H1 (cell line): ENCODE results near the gene FCN2. TPM values are rescaled to one million over a fixed set of nuclear protein-coding genes. Genes with fewer than 3 reads are reported as not detected.

Experiments used
- CTCF ChIA-PET: fragments of 300-600 bp; sonication (Branson Sonifier 250); formaldehyde crosslinking; loops from one replicate; lab custom pipeline; 2021; ENCODE audit not compliant: partially characterized antibody; lab: Charles Lee
- POLR2A ChIA-PET: fragments of 300-600 bp; sonication (Branson Sonifier 250); formaldehyde crosslinking; loops from one replicate; lab custom pipeline; 2021; ENCODE audit warnings: inconsistent platforms; ENCODE audit not compliant: partially characterized antibody; lab: Charles Lee
- DNase-seq, 2 experiments: peaks; one replicate each; pipeline versions ENCODE4 v3.0.0 to v3.0.0-alpha.2; 2010 to 2022; ENCODE audit warnings: low spot score in 2 of 2, low read depth in 1 of 2, mixed read lengths in 1 of 2
- FAIRE-seq: peaks from 2 replicates; lab custom pipeline; 2011; peaks lifted over from hg19 to GRCh38; lab: Jason Lieb, UNC
- H2AFZ ChIP-seq: 2 replicates; pipeline ENCODE4 v1.8.1; 2012; ENCODE audit warnings: low read length, inconsistent platforms
- H2AK5ac ChIP-seq: 2 replicates; pipeline ENCODE4 v1.6.1; 2013; ENCODE audit warnings: low read depth, low read length
- H2BK120ac ChIP-seq: replicated peaks from 2 replicates; pipeline ENCODE3; 2013; ENCODE audit warnings: low read depth, low read length, inconsistent platforms
- H2BK12ac ChIP-seq: 2 replicates; pipeline ENCODE4 v1.6.1; 2013; ENCODE audit warnings: low read depth, low read length
- H2BK15ac ChIP-seq: 2 replicates; pipeline ENCODE4 v1.6.1; 2013; ENCODE audit warnings: low read length
- H2BK20ac ChIP-seq: 2 replicates; pipeline ENCODE4 v1.6.1; 2013; ENCODE audit warnings: low read length
- H2BK5ac ChIP-seq: 2 replicates; pipeline ENCODE4 v1.6.1; 2013; ENCODE audit warnings: low read depth, low read length
- H3K14ac ChIP-seq: 2 replicates; pipeline ENCODE4 v1.6.1; 2013; ENCODE audit warnings: inconsistent platforms; ENCODE audit not compliant: insufficient read length
- H3K18ac ChIP-seq: 2 replicates; pipeline ENCODE4 v1.6.1; 2013; ENCODE audit warnings: low read length; ENCODE audit errors: extremely low read depth
- H3K23ac ChIP-seq: 2 replicates; pipeline ENCODE4 v1.6.1; 2013; ENCODE audit warnings: inconsistent platforms; ENCODE audit not compliant: insufficient read length
- H3K23me2 ChIP-seq: 2 replicates; pipeline ENCODE4 v1.6.1; 2013; ENCODE audit warnings: low read depth, low read length
- H3K27ac ChIP-seq: 2 replicates; pipeline ENCODE4 v1.6.1; 2011; ENCODE audit warnings: low read depth, low read length, inconsistent platforms
- H3K27me3 ChIP-seq, 4 experiments: replicated peaks in 1 of 4; 1 replicate in 1 of 4; 2 replicates in 3 of 4; pipeline versions ENCODE4 v1.6.1 to v1.8.1; 2011 to 2013; ENCODE audit warnings: low read length in 3 of 4, mild to moderate bottlenecking in 3 of 4, inconsistent platforms in 2 of 4, mixed read lengths in 2 of 4, moderate library complexity in 1 of 4; ENCODE audit not compliant: control insufficient read depth in 3 of 4, insufficient read depth in 3 of 4; ENCODE audit errors: extremely low read depth in 1 of 4
- H3K36me3 ChIP-seq, 4 experiments: 2 replicates each; pipeline versions ENCODE4 v1.6.1 to v1.8.1; 2011 to 2013; ENCODE audit warnings: mild to moderate bottlenecking in 4 of 4, low read length in 3 of 4, moderate library complexity in 2 of 4, control low read depth in 1 of 4, inconsistent platforms in 1 of 4; ENCODE audit not compliant: insufficient read depth in 4 of 4, control insufficient read depth in 2 of 4
- H3K4ac ChIP-seq: replicated peaks from 2 replicates; pipeline ENCODE3; 2013; ENCODE audit warnings: low read length, low read depth, mixed read lengths, inconsistent platforms; ENCODE audit not compliant: insufficient read length
- H3K4me1 ChIP-seq, 4 experiments: replicated peaks in 1 of 4; 1 replicate in 1 of 4; 2 replicates in 3 of 4; pipeline versions ENCODE4 v1.6.1 to v1.8.1; 2011 to 2013; ENCODE audit warnings: low read length in 3 of 4, inconsistent platforms in 2 of 4, mixed read lengths in 1 of 4; ENCODE audit not compliant: insufficient read depth in 4 of 4, control insufficient read depth in 3 of 4
- H3K4me2 ChIP-seq, 2 experiments: 2 replicates each; pipeline versions ENCODE4 v1.6.1 to v1.8.1; 2011 to 2013; ENCODE audit warnings: low read depth in 2 of 2, low read length in 2 of 2, control low read depth in 1 of 2, inconsistent platforms in 1 of 2, mild to moderate bottlenecking in 1 of 2; ENCODE audit not compliant: insufficient read depth in 1 of 2
- H3K4me3 ChIP-seq, 4 experiments: fragments of 200-600, 300-600 bp in 1 of 4; sonication (generic), shearing (Covaris generic), sonication (Bioruptor Twin) in 1 of 4; 2 replicates each; pipeline versions ENCODE4 v1.5.1 to v1.8.1; 2011 to 2016; ENCODE audit warnings: low read length in 4 of 4, low read depth in 3 of 4, control low read depth in 2 of 4, inconsistent platforms in 2 of 4, mild to moderate bottlenecking in 2 of 4, mixed read lengths in 1 of 4, moderate library complexity in 1 of 4; ENCODE audit not compliant: insufficient read depth in 2 of 4; ENCODE audit errors: extremely low read depth in 1 of 4
- H3K56ac ChIP-seq: replicated peaks from 2 replicates; pipeline ENCODE3; 2013; ENCODE audit warnings: low read depth, mild to moderate bottlenecking, mixed read lengths, low read length, inconsistent platforms; ENCODE audit not compliant: insufficient read length
- H3K79me1 ChIP-seq: 2 replicates; pipeline ENCODE4 v1.6.1; 2013; ENCODE audit warnings: low read depth, low read length, control low read depth
- H3K79me2 ChIP-seq, 2 experiments: 2 replicates each; pipeline versions ENCODE4 v1.6.1 to v1.8.1; 2012 to 2013; ENCODE audit warnings: low read length in 2 of 2, mild to moderate bottlenecking in 2 of 2, inconsistent platforms in 1 of 2; ENCODE audit not compliant: insufficient read depth in 2 of 2, control insufficient read depth in 1 of 2
- H3K9ac ChIP-seq, 4 experiments: replicated peaks in 1 of 4; 1 replicate in 1 of 4; 2 replicates in 3 of 4; pipeline versions ENCODE4 v1.6.1 to v1.8.1; 2011 to 2013; ENCODE audit warnings: low read depth in 3 of 4, low read length in 3 of 4, control low read depth in 2 of 4, mild to moderate bottlenecking in 2 of 4, moderate library complexity in 2 of 4, inconsistent platforms in 1 of 4; ENCODE audit errors: extremely low read depth in 1 of 4
- H3K9me3 ChIP-seq, 2 experiments: 2 replicates each; pipeline versions ENCODE4 v1.6.1 to v1.8.1; 2012 to 2013; ENCODE audit warnings: mild to moderate bottlenecking in 2 of 2, moderate library complexity in 2 of 2, control low read depth in 1 of 2, inconsistent platforms in 1 of 2, low read depth in 1 of 2, low read length in 1 of 2, mixed read lengths in 1 of 2; ENCODE audit not compliant: insufficient read depth in 2 of 2
- H4K20me1 ChIP-seq, 2 experiments: replicated peaks in 1 of 2; 2 replicates each; pipeline versions ENCODE3 to v1.8.1; 2011 to 2013; ENCODE audit warnings: inconsistent platforms in 2 of 2, low read length in 2 of 2, mild to moderate bottlenecking in 1 of 2; ENCODE audit not compliant: insufficient read depth in 2 of 2, control insufficient read depth in 1 of 2
- H4K5ac ChIP-seq: 2 replicates; pipeline ENCODE4 v1.6.1; 2013; ENCODE audit warnings: low read length, low read depth, mixed read lengths, inconsistent platforms; ENCODE audit not compliant: insufficient read length
- H4K8ac ChIP-seq: 2 replicates; pipeline ENCODE4 v1.8.0; 2013; ENCODE audit warnings: mild to moderate bottlenecking, moderate library complexity, low read length, inconsistent platforms; ENCODE audit not compliant: insufficient read depth; ENCODE audit errors: extremely low read depth
- H4K91ac ChIP-seq: replicated peaks from 2 replicates; pipeline ENCODE3; 2013; ENCODE audit warnings: low read length, mixed read lengths, inconsistent platforms; ENCODE audit not compliant: insufficient read length
- POLR2AphosphoS5 ChIP-seq: IDR thresholded peaks from 2 replicates; pipeline ENCODE4 v1.6.1; 2011; ENCODE audit warnings: low read depth, low read length
- SRF ChIP-seq: IDR thresholded peaks from 2 replicates; pipeline ENCODE4 v1.6.1; 2011; ENCODE audit warnings: mild to moderate bottlenecking, low read depth, low read length, moderate library complexity
- USF2 ChIP-seq: IDR thresholded peaks from 2 replicates; pipeline ENCODE4 v1.6.1; 2011; ENCODE audit warnings: low read length, improper control_type of control experiment
- WGBS, 2 experiments: shearing (Covaris generic) in 1 of 2; methylation state at CpG; one replicate each; pipeline versions ENCODE4 v1.1.6 to v1.1.7; 2013 to 2015; ENCODE audit warnings: low lambda C conversion rate in 2 of 2, mixed read lengths in 2 of 2, inconsistent platforms in 1 of 2, low coverage in 1 of 2, missing lambda C conversion rate in 1 of 2; ENCODE audit not compliant: insufficient replicate concordance in 2 of 2, insufficient coverage in 1 of 2, insufficient read length in 1 of 2; ENCODE audit errors: extremely low coverage in 1 of 2, missing lambda C conversion rate in 1 of 2; 5-methylcytosine and 5-hydroxymethylcytosine counted together
- polyA plus RNA-seq, 7 experiments: library from polyadenylated mRNA; depleted of rRNA in 3 of 7; stranded (reverse) in 5 of 7; unstranded in 2 of 7; fragments of >200 nt in 5 of 7; fragments of 200-250 nt in 2 of 7; gene quantifications; 1 replicate in 5 of 7; 2 replicates in 1 of 7; 4 replicates in 1 of 7; pipeline versions ENCODE4 v1.2.1 to v1.2.3, GENCODE V29; 2011 to 2013; ENCODE audit warnings: missing spikeins in 2 of 7, mixed read lengths in 2 of 7
- total RNA-seq: library from RNA; stranded (reverse); fragmentation: NEBNext Ultra II Directional; extraction: Animal tissue kit (Norgen Biotek cat#: 25700); gene quantifications from 2 replicates; pipeline ENCODE4 v1.2.1, GENCODE V29; 2021

FCN2 gene
- total and polyA plus RNA-seq, 2 of the 8 experiments (the other 6 are each of a cell fraction or from before 2014, with no cell fraction given) = not detected

- Histone ChIP-seq H4K8ac (no peak overlapping the region), H2AK5ac (no peak overlapping the region), H3K23me2 (no peaks in the 10 kb centered on the region), H3K27ac (no peak overlapping the region), H2BK120ac (no peak overlapping the region), H4K91ac (no peak overlapping the region), H3K56ac (no peak overlapping the region), H2BK5ac (no peak overlapping the region), H3K18ac (no peak overlapping the region; the same call in 1 of the 2 replicates), H3K4me1 (no peaks in the 10 kb centered on the region), H3K9me3 (no peaks in the 10 kb centered on the region; a peak in 1 of 4 replicates), H3K4me3 (no peak overlapping the region), H3K23ac (no peak overlapping the region), H2BK20ac (no peak overlapping the region), H2AFZ (no peak overlapping the region), H4K5ac (no peak overlapping the region), H3K4me2 (no peak overlapping the region), H2BK15ac (no peak overlapping the region), H3K9ac (no peak overlapping the region), H3K79me1 (no peaks in the 10 kb centered on the region), H3K79me2 (no peaks in the 10 kb centered on the region), H3K14ac (no peak overlapping the region), H3K27me3 (no peaks in the 10 kb centered on the region), H3K36me3 (no peaks in the 10 kb centered on the region), H3K4ac (no peak overlapping the region), H4K20me1 (no peaks in the 10 kb centered on the region), H2BK12ac (no peak overlapping the region)
- TF ChIP-seq SRF = no peak
- TF ChIP-seq POLR2AphosphoS5 = no peak
- TF ChIP-seq USF2 = no peak
- DNase-seq = no peak
- ChIA-PET POLR2A (no interaction called here), CTCF (interaction anchor here (1.2 kb wide), 1 partner anchor 142 kb away, joined by 5 read pairs; no protein-coding TSS in a partner anchor)
- WGBS, 2 experiments = 87% methylated on average over 7 of the region's 7 CpGs; no CpG with 5 or more reads in 1 of the 2 experiments
- FAIRE-seq = no peak
These were observed 42.9 kb downstream of the FCN2 start for GRCh38 chr9:134923466-134923865.
